Right cardiac atrium (tissue), 5 donors: ENCODE data around the gene PTPRU. TPM values are rescaled to one million over a fixed set of nuclear protein-coding genes. Genes with fewer than 3 reads are reported as not detected.

Source experiments
- ATAC-seq, 2 donors: fragments of 200-7000 bp; cut with Tn5 transposase; one replicate each; pipeline versions ENCODE4 v1.8.0 to v1.9.1; 2020; ENCODE audit warnings: moderate library complexity in 2 of 2, mild to moderate bottlenecking in 1 of 2
- DNase-seq, 3 donors: peaks; one replicate each; pipeline ENCODE4 v3.0.0-alpha.2; 2020
- H3K27ac ChIP-seq: one replicate; pipeline ENCODE4 v1.5.1; 2013; ENCODE audit warnings: mild to moderate bottlenecking, low read length, control low read depth, moderate library complexity
- H3K27me3 ChIP-seq: one replicate; pipeline ENCODE4 v1.6.1; 2013; ENCODE audit not compliant: control insufficient read depth, insufficient read depth
- H3K4me1 ChIP-seq: one replicate; pipeline ENCODE4 v1.6.1; 2013; ENCODE audit warnings: low read length; ENCODE audit not compliant: control insufficient read depth, insufficient read depth
- H3K4me3 ChIP-seq: one replicate; pipeline ENCODE4 v1.5.1; 2013; ENCODE audit warnings: low read length, control low read depth
- H3K9me3 ChIP-seq: one replicate; pipeline ENCODE4 v1.6.1; 2013; ENCODE audit warnings: low read length; ENCODE audit not compliant: control insufficient read depth
- WGBS: extraction: QIAGEN DNeasy Blood & Tissue Kit; methylation state at CpG from one replicate; pipeline ENCODE4 v1.1.7; 2013; 5-methylcytosine and 5-hydroxymethylcytosine counted together
- intact Hi-C, 4 donors: fragments of 100-400 bp; cut with DNase I; formaldehyde crosslinking; loops; one replicate each; pipeline versions ENCODE4 v1.11.0 to v1.14.0; 2022 to 2023
- polyA plus RNA-seq: library from polyadenylated mRNA; stranded (reverse); fragments of 200-250 nt; gene quantifications from one replicate; pipeline ENCODE4 v1.2.3, GENCODE V29; 2013
- total RNA-seq, 4 donors: library from RNA; stranded (reverse); fragmentation: NEBNext Ultra II Directional; extraction: Animal tissue kit (Norgen Biotek cat#: 25700); gene quantifications; one replicate each; pipeline ENCODE4 v1.2.1, GENCODE V29; 2021
- donor health status: healthy with polysubstance abuse.
- donor health status: DM: no; HTN: yes; CAD: no.
- donor health status: DM: no; HTN: no; CAD: no.
- donor health status: DM: no; HTN: yes; CAD: no; lungs with severe emphysema.
- donor health status: DM: yes; HTN: yes; CAD: no.

Gene PTPRU
- total and polyA plus RNA-seq, 5 donors, result 13.7 to 29.9 (median 23.2) TPM

DNA sequence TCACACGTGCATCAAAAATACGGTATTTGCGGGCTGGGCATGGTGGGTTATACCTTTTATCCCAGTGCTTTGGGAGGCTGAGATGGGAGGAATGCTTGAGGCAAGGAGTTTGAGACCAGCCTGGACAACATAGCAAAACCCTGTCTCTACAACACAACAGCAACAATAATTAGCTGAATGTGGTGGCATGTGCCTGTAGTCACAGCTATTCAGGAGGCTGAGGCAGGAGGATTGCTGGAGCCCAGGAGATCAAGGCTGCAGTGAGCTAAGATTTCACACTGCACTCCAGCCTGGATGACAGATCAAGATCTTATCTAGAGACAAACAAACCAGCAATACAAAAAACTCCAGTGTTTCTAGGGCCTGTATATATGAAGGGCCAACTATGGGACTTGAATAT lies 30.6 kb downstream of the PTPRU start:
- Histone ChIP-seq H3K4me1 (peaks cover 2% of the 10 kb centered on the region), H3K4me3 (no peak overlapping the region), H3K27ac (no peak overlapping the region), H3K9me3 (no peaks in the 10 kb centered on the region), H3K27me3 (no peaks in the 10 kb centered on the region)
- ATAC-seq (no peak), DNase-seq (no peak)
- intact Hi-C loops, result no loop called here
- WGBS, result 96% methylated on average over 3 of the region's 3 CpGs

- 70% methylated on average over 9 of the region's 9 CpGs for WGBS
- H3K27me3 ChIP-seq, result no peaks in the 10 kb centered on the region
- intact Hi-C loops, result no loop called here
- no peak overlapping the region for H3K4me3 ChIP-seq
- ATAC-seq, result no peak
- no peaks in the 10 kb centered on the region for H3K9me3 ChIP-seq
- peaks cover 2% of the 10 kb centered on the region for H3K4me1 ChIP-seq
- H3K27ac ChIP-seq, result no peak overlapping the region
- DNase-seq, result no peak
Observed at GRCh38 chr1:29267321-29268070, 31.2 kb downstream of the PTPRU start.

- peak in 1 of 3 donors; percentile 63 for DNase-seq
- H3K4me1 ChIP-seq, result peaks cover 2% of the 10 kb centered on the region
- H3K27ac ChIP-seq, result no peak overlapping the region
- intact Hi-C loops, result no loop called here
- ATAC-seq, result no peak
- H3K4me3 ChIP-seq, result no peak overlapping the region
- 61% methylated on average over 8 of the region's 8 CpGs for WGBS
- H3K27me3 ChIP-seq, result no peaks in the 10 kb centered on the region
- no peaks in the 10 kb centered on the region for H3K9me3 ChIP-seq
Observed at GRCh38 chr1:29269382-29269781, 33.1 kb downstream of the PTPRU start.

GRCh38 chr1:29270929-29271521 lies 34.7 kb downstream of the PTPRU start:
- no peaks in the 10 kb centered on the region for H3K27me3 ChIP-seq
- no peak for DNase-seq
- peaks cover 2% of the 10 kb centered on the region for H3K4me1 ChIP-seq
- WGBS, result 37% methylated on average over 3 of the region's 3 CpGs
- H3K4me3 ChIP-seq, result no peak overlapping the region
- no peaks in the 10 kb centered on the region for H3K9me3 ChIP-seq
- peak overlapping the region; percentile 6 for H3K27ac ChIP-seq
- no peak for ATAC-seq
- intact Hi-C loops, result no loop called here

- WGBS, result 12% methylated on average over 7 of the region's 7 CpGs
Observed at GRCh38 chr1:29271724-29272123, 35.4 kb downstream of the PTPRU start.

DNA sequence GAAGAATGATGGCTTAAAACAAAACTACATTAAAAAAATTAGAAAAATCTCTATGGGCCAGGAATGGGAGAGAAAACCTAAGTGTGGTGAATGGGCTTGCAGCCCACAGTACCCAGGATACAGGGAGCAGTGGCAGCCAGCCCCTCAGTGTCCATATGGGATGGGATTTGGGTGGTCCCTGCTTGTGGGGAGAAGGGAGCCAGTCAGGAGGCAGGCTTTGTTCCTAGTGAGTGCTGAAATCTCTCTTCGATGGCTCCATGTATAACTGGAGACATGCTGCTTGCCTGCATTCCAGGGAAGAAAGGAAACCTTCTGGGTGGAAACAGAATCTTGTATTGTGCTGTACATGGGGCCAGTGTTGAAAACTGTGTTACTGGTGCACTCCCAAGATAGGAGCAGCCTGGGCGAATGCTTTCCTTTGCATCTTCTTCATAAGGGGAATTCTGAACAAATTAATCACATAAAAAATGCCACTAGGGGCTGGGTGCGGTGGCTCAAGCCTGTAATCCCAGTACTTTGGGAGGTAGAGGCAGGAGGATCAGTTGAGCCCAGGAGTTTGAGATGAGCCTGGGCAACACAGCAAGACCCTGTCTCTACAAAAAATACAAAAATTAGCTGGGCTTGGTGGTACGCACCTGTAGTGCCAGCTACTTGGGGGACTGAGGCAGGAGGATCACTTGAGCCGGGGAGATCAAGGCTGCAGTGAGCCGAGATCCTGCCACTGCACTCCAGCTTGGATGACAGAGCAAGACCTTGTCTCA lies 36.0 kb downstream of the PTPRU start:
- no peak for DNase-seq
- H3K4me3 ChIP-seq, result no peak overlapping the region
- no peaks in the 10 kb centered on the region for H3K9me3 ChIP-seq
- H3K4me1 ChIP-seq, result peaks cover 2% of the 10 kb centered on the region
- WGBS, result 72% methylated on average over 6 of the region's 6 CpGs
- ATAC-seq, result peak; percentile 41 to 47
- intact Hi-C loops, result no loop called here
- no peak overlapping the region for H3K27ac ChIP-seq
- no peaks in the 10 kb centered on the region for H3K27me3 ChIP-seq

More at GRCh38 chr1:29271724-29272123, 35.4 kb downstream of the PTPRU start:
- intact Hi-C loops, result no loop called here
- H3K9me3 ChIP-seq, result no peaks in the 10 kb centered on the region
- no peak overlapping the region for H3K4me3 ChIP-seq
- no peaks in the 10 kb centered on the region for H3K27me3 ChIP-seq
- H3K4me1 ChIP-seq, result peaks cover 2% of the 10 kb centered on the region
- peak; percentile 70 to 92 (median 85) for DNase-seq
- H3K27ac ChIP-seq, result peak overlapping the region; percentile 6
- peak; percentile 92 to 93 for ATAC-seq

GRCh38 chr1:29275435-29275834 lies 39.1 kb downstream of the PTPRU start:
- Histone ChIP-seq H3K27me3 (no peaks in the 10 kb centered on the region), H3K27ac (no peak overlapping the region), H3K4me3 (no peak overlapping the region), H3K4me1 (peaks cover 2% of the 10 kb centered on the region), H3K9me3 (no peaks in the 10 kb centered on the region)
- 73% methylated on average over 14 of the region's 14 CpGs for WGBS
- DNase-seq (no peak), ATAC-seq (peak in 1 of 2 donors; percentile 42)
- intact Hi-C loops, result no loop called here

GRCh38 chr1:29278124-29278523 lies 41.8 kb downstream of the PTPRU start:
- H3K27me3 ChIP-seq, result no peaks in the 10 kb centered on the region
- H3K9me3 ChIP-seq, result no peaks in the 10 kb centered on the region
- intact Hi-C loops, result no loop called here
- no peak overlapping the region for H3K27ac ChIP-seq
- DNase-seq, result no peak
- WGBS, result 72% methylated on average over 3 of the region's 3 CpGs
- no peaks in the 10 kb centered on the region for H3K4me1 ChIP-seq
- no peak for ATAC-seq
- no peak overlapping the region for H3K4me3 ChIP-seq

GRCh38 chr1:29279406-29279805 lies 43.1 kb downstream of the PTPRU start:
- no peaks in the 10 kb centered on the region for H3K4me1 ChIP-seq
- DNase-seq (peak in 1 of 3 donors; percentile 22), ATAC-seq (no peak)
- H3K27ac ChIP-seq, result no peak overlapping the region
- intact Hi-C loops, result no loop called here
- no peaks in the 10 kb centered on the region for H3K9me3 ChIP-seq
- no peaks in the 10 kb centered on the region for H3K27me3 ChIP-seq
- H3K4me3 ChIP-seq, result no peak overlapping the region
- WGBS, result 93% methylated on average over 13 of the region's 13 CpGs

GRCh38 chr1:29279951-29280391 lies 43.6 kb downstream of the PTPRU start:
- Histone ChIP-seq H3K4me3 (no peak overlapping the region), H3K4me1 (no peaks in the 10 kb centered on the region), H3K27me3 (no peaks in the 10 kb centered on the region), H3K9me3 (no peaks in the 10 kb centered on the region), H3K27ac (no peak overlapping the region)
- intact Hi-C loops, result no loop called here
- peak in 1 of 3 donors; percentile 49 for DNase-seq
- WGBS, result 74% methylated on average over 11 of the region's 11 CpGs
- ATAC-seq, result peak in 1 of 2 donors; percentile 7
